HG03064 (cell line): ENCODE measurements around the gene IGFL1.
"Not testable (repeated sequence)": the region's sequence is repeated elsewhere in the genome, so short reads cannot be mapped to it uniquely, and the experiment has no call there.

Experiments
- ATAC-seq: cut with Tn5 transposase; IDR thresholded peaks from one replicate; pipeline ENCODE4 v1.9.1; 2021; ENCODE audit warnings: low read depth; ENCODE audit not compliant: unreplicated experiment

IGFL1 gene

DNA sequence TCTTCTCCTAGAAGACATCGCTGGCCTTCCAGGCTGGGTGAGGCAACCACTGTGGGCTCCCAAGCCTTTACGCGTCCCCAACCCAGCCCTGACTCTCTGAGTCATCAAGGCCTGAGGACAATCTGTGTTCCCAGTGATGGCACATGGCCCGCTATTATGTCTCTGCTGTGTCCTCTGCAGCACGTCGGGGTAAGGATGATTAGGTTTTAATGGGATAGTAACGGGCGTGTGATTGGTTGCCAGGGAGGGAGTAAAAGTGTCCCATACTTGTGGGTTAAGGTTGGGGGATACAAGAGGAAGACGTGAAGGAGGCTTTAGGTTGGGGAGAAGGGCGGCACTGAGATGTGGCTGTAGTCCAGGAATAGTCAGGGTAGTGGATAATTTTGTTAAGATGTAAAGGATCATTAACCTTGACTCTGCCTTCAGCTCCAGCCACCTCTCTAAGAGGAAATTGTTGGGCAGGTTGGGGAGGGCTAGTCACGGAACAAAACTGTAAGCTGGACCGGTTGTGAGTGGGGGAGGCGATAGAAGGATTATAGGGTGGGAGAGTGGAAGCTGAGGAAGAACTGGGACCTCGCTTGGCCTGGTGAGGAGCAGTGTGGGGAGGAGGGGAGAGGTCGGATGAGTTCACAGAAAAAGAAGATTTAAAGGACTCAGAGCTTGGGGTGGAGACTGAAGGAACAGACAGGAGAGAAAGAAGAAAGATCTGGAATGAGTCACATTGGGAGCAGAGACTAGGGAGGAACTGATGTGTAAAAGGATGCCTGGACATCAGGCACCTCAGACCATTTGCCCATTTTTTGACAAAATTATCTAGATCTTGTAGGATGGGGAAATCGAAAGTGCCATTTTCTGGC is 27.9 kb upstream of the IGFL1 start:
- no peak for ATAC-seq

DNA sequence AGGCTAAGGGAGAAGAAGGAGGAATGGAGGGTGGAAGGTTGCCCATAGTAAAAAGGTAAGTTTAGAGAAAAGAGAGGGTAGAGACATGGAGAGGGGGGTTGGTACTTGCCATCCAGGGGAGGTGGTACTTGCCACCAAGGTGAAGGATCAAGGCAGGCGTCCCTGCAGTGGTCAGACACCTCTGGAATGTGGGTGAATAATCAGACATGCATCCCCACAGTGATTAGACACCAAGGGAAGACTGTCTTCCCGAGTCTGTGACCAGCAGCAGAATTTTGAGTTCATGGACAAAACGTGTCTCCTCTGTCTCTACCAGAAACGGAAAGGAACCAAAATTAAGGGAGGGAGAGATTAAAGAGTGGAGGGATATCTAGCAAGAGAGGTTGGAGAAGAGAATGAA is 27.1 kb upstream of the IGFL1 start:
- no peak for ATAC-seq

DNA sequence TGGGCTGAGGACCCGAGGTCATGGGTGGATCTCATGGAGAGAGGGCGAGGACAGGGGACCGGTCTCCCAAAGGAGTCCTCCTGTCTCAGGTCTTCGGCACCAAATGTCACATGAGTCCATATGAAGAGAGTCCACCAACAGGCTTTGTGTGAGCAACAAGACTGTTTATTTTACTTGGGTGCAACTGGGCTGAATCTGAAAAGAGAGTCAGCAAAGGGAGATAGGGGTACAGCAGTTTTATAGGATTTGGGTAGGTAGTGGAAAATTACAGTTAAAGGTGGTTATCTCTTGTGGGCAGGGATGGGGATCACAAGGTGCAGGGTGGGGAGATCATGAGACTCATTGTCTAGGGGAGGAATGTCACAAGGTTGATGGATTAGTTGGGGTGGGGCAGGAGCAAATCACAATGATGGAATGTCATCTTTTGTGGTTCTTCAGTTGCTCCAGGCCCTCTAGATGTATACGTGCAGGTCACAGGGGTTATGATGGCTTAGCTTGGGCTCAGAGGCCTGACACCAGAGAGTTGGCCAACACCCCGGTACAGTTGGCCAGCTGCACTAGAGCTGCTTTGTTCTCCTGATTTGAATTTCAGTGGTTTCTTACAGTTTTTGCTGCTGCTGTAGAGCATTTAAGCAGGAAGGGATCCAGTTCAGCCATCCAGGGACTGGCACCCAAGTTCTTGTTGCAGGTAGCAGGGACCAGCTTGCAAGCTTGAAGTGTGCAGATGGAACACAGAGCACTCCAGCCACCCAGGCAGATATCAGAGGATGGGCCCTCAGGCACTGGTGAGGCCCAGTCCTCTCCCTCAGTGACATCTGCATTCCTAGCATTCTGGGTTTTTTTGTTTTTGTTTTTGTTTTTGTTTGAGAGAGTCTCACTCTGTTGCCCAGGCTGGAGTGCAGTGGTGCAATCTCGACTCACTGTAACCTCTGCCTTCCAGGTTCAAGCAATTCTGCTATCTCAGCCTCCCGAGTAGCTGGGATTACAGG is 26.4 kb upstream of the IGFL1 start:
- ATAC-seq = no peak

DNA sequence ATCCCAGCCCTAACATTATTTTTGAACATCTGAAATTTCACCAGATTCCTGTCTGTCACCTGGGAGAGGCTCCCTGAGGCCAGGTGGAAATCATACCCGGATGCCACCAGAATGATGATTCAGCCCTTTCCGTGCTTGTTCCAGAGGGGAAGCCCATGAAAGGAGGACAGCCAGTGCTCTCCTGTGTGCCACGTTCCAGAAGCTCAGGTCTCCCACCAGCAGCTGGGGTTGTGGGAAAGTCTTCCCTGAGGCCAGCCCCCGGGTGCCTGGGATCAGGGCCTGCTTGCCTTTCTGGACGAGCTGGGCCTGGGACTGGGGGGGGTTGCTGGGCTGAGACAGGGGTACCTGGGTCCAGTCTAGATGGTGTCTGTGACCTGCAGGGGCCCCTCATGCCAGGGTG is 25.5 kb upstream of the IGFL1 start:
- ATAC-seq = no peak

DNA sequence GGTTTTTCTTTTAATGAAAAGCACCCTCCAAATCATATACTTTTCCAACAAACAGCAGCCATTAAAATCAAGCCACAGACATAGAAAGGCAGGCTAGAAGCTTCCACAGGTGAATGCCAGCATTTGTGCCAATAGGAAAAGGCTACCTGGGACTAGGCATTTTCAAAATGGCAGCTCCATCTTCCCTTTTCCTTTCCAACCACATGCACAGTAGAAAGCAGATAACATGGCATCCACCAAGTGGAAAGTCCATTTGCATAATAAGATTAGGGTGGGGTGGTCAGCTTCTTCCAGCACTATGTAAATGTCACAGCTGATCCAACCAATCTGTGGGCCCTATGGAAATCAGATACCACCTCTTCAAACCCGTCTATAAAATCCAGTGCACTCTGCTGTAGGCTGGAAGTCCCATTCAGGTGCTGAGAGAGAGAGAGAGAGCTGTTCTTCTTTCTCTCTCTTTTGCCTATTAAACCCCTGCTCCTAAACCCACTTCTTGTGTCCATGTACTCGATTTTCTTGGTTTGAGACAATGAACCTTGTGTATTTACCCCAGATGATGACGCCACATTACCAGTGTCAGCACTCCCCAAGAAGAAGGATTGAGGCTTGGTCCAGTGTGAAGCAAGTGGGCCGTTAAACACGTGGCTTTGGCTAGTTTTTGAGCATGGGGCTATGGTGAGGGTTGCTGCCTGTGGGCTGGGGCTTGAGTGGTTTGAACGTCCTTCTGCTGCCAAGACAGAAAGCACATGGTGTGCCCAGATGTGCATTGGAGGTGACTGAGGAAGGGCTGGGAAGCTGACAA is 24.2 kb upstream of the IGFL1 start:
- no peak for ATAC-seq

DNA sequence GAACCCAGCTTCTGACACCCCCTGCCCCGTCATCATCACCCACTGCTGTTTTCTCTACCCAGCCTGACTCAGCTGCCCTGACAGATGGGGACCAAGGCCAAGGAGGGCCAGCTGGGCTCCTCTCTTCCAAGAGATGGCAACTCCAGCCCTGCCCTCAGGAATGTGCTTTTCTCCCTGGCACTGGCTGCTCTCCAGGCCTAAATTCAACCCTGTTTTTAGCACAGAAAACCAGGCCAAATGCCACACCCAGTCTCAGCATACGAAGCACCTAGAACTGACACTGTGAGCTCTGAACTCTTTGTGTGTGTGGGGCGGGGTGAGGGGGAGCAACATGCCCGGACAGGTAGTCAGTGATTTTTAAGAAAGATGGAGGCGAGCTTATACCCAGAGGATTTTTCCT is 23.4 kb upstream of the IGFL1 start:
- ATAC-seq = no peak

DNA sequence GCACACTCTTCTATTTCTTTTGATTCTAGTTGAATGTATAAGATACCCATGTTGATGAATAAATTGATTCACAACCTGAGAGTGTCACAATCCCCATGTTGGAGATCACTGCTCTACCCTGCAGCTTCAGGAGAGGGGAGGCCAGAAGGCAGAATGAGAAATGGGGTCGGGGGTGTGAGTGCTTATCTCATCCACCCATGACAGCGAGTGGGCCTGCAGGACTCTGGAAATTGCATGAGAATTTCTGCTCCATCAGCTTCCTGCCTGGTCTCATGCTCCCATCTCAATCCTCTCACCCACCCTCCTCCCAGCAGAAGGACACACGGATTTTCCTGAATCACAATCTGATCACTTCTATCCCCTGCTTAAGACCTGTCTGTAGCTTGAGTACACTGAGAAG is 22.9 kb upstream of the IGFL1 start:
- no peak for ATAC-seq

DNA sequence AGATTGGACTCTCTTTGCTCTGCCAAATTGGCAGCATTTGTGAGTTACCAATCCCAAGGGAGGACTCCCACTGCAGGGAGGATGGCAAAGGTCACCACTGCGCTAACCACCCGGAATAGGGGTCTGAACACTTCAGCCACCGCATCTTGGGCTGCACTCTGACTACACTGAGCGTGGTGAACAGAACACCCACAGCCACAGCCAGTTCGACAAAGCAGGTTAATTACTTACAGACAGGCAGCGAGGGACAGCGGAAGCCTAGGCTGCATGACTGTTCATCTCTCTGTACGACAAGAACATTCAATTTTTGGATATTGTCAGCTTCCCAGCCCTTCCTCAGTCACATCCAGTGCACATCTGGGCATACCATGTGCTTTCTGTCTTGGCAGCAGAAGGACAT is 21.7 kb upstream of the IGFL1 start:
- not testable (repeated sequence) for ATAC-seq

DNA sequence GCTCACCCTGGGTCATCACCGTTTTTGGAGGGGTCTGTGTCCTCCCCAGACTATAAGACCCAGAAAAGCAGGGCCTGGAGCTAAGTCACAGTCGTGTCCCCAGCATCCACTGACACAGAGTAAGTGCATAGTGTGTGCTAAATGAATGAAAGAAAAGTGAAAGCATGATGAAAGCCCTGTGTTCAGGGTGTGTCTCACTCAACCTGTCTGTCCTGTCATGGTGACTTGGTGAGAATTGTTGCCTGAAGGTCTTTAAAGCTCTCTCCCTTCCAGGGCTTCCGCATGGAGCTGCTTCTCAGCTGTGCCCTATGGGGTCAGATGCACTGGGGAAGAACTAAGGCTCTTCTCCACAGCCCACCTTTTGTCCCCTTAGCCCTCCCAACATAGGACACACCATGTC is 20.5 kb upstream of the IGFL1 start:
- no peak for ATAC-seq

DNA sequence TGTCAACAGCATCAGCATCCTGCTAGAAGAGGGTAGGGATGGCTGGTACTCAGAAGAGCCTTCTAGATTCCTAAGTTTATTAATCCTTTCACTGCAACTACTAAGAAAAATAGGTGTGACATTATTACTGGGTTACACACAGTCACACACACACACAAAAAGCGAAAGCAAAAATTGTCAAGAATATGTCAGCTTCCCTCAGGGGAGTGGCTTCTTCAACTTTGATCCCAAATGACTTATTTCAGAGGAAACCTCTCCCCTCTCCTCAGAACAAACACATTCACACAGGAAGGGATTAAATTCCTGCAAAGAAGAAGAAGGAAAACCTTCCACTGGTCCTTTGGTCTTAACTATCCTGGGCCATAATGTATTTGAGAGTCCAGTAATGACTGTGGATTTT is 20.1 kb upstream of the IGFL1 start:
- no peak for ATAC-seq

DNA sequence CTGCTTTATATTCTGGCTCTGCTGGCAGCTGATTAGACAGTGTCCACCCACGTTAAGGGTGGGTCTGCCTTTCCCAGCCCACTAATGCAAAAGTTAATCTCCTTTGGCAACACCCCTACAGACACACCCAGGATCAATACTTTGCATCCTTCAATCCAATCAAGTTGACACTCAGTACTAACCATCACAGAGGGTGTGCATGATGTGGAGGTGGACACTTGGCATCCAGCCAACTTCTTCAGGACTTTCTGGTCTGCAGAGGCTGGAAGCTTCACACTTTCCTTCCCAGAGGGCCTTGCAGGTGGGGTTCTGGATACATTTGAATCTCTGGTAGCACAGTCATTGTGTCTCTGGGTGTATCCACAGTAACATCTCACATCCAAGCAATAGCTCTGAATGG is 18.9 kb upstream of the IGFL1 start:
- no peak for ATAC-seq

DNA sequence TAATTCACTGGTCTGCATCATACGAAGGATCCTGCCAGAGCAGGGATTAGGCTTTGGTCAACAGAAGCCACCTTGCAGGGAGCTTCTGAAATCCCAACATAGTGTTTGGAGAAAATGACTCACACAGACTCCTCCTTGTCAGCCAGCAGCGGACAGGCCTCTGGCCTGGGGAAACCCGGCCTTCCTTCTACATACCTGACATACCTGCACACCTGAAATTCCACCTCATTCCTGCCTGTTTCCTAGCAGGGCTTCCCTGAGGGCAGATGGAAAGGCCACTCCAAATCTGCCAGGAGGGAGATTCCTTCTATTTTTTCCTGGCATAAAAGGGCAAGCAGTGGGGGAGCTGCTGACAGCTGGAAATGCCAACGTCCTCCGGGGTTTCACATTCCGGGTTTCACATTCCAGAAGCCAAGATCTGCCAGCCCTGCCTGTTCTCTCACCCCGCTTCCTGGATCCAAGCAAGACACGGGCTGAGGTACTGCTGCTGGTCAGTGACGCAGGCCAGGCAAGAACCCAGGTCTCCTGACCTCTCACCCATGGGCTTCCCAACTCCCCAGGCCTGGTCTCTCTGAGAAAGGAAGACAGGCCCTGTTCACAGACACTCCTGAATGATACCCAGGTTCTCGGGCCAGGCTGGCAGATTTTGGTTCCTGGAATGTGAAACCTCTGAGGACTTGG is 18.2 kb upstream of the IGFL1 start:
- ATAC-seq = no peak

DNA sequence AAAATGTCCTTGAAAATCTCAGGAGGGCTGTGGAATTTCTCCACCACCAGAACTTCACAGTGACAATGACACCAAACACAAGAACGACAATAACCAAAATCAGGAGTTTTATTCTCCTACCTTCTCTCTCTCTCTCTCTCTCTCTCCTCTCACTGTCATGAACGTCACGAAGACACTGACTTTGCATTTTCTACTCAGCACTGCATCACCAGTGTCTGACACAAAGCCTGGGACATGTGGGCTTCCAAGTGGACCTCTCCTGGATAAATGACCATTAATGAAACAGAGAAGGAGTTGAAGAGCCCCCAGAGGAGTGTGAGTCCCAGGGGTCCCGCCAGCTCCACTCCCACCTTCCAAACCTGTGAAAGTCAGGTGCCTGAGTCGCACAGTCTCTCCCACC is 16.9 kb upstream of the IGFL1 start:
- ATAC-seq = not testable (repeated sequence)

DNA sequence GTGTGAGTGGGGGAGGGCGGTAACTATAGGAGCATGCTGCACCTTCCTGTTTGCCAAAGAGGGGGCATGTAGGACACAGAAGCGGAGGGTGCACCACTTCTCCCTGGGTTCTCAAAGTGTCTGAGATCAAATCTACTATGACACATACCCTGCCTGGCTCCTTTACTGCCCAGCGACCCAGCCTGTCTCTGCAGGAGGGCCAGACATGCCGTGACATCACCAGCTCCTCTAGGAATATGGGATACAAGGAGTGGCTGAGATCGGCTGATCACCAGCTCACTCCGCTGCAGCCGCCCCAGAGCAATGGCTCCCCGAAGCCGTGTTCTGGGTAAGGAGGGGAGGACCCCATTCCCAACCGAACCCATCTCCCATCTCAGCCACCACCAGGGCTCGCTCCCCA is 16.4 kb upstream of the IGFL1 start:
- no peak for ATAC-seq

DNA sequence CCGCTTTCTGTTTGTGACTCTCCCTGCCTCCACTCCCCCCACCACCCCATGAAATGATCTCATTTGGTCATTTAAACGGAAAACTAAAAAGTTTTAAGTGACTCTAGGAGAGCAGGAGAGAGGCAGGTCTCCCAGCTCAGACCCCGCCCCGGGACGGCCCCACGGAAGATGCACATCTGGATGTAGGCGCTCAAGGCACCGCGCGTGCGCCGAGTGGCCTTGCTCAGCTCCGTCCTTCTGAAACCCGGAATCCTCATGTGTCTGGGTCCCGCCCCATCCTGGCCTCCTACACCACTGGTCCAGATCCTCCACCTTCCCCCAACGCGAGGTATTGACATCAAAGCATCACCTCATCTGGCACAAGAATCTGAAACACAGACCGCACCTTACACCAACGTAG is 15.7 kb upstream of the IGFL1 start:
- no peak for ATAC-seq

DNA sequence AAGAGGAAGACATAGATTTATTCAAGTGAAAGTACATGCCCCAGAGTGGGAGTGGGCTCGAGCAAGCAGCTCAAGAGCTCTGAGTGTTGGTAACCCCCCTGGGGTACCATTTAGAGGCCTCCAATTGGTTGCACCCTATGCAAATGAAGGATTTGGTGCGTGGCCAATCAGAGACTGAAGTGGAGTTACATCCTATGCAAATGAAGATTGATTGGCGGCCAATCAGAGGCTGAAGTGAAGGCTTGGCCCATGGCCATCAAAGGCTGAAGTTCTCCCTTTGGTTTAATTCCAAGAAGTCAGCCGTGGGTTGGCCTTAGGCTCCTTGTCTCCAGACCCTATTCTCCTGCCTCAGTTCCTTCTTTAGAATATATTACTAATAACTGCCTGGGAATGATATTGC is 12.9 kb upstream of the IGFL1 start:
- ATAC-seq = no peak

DNA sequence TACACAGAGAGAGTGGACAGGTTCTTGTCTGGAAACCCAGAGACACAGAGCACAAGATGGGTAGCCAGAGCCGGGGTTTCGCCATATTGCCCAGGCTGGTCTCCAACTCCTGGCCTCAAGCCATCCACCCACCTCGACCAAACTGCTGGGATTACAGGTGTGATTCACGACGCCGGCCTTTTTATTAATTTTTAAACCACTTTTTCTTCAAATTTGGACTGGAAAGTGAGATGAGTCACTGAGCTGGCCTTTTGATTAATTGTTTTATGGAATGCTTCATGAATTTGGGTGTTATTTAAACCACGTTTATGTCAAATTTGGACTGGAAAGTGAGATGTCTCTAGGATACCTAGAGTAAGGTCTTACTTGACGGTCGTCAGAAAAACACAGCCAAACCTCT is 12.1 kb upstream of the IGFL1 start:
- ATAC-seq = no peak

DNA sequence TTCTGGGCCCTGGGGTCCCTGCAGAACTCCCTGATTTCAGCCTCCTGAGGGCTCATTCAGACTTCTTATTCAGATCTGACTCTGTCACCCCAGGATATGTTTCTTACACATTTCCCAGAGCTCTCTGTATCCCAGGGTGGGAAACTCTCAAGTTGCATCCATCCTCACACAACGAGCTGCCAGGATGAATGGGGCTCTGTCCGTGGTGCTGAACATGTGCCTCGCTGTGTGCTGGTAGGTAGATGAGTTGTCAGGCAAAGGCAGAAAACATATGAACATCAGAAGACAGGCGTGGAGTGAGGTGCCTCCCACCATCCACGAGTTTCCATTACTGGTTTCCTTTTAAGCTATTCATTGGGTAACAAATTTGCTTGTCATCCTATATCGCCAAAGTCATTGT is 11.4 kb upstream of the IGFL1 start:
- no peak for ATAC-seq

DNA sequence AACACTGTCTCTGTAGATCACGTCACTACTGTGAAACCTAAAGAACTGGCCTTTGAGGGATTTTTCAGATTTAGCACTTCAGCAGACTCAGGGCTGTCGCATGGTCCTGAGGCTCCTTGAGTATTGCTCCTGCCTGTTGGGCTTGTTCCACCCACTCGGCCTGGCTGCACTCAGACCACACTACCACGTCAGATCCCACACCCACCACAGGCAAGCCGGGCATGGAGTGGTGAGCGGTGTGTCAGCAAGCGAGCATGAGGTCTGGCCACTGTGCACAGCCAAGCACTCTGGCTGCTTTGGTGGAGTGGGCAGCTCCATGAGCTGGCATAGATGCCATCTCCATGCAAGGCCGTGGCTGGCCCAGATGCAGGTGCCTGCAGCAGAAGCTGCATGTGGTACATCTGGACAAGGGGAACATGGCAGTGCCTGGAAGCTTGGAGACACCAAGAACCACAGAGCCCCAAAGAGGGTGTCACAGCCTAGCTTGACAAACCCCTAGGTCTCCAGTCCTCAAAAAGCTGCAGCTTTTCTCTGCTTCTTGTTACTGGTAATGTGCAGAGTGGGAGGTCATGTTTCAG is 9.4 kb upstream of the IGFL1 start:
- no peak for ATAC-seq

DNA sequence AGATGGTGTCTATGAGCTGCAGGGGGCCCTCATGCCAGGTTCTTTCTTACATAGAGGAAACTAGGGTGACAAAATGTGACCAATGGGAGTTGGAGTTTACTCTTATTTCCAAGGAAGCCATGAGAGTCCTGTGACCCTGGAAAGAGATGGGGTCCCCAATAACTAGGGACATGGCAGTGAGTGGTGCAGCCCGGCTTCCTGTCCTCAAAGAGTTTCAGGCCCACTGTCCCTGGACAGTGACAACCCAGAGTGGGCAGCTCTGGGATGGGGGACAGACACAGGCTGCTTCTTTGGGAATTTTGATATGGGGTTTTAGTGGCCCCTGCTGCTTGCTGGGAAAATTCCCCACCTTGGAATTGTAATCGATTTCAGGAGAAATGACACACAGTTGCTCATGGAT is 8.4 kb upstream of the IGFL1 start:
- no peak for ATAC-seq
